Forelimb muscle (tissue), 1 donor: ENCODE results near the gene SUGP2. TPM values are rescaled to one million over a fixed set of nuclear protein-coding genes. Genes with fewer than 3 reads are reported as not detected.
"Not testable (repeated sequence)": the region's sequence is repeated elsewhere in the genome, so short reads cannot be mapped to it uniquely, and the experiment has no call there.

Experiments
- DNase-seq: peaks from one replicate; pipeline ENCODE4 v3.0.0-alpha.2; 2013; ENCODE audit warnings: low read depth
- polyA plus RNA-seq: library from polyadenylated mRNA; unstranded; fragments of 120-200 nt; gene quantifications from one replicate; pipeline ENCODE4 v1.2.1, GENCODE V29; 2013; ENCODE audit not compliant: insufficient read length

Gene SUGP2
- polyA plus RNA-seq, 1 donor, result 68.5 TPM

DNA sequence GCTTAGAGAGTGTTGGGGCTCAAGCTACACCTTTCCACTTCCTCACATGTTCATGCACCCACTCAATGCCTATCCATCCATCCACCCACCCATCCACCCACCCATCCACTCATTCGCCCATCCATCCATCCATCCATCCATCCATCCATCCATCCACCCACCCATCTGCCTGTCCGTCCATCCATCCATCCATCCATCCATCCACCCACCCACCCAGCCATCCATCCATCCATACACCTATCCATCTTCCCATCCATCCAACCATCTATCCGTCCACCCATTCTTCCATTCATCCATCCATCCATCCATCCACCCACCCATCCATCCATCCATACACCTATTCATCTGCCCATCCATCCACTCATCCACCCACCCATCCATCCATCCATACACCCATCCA lies 79.2 kb downstream of the SUGP2 start:
- DNase-seq, result no peak

DNA sequence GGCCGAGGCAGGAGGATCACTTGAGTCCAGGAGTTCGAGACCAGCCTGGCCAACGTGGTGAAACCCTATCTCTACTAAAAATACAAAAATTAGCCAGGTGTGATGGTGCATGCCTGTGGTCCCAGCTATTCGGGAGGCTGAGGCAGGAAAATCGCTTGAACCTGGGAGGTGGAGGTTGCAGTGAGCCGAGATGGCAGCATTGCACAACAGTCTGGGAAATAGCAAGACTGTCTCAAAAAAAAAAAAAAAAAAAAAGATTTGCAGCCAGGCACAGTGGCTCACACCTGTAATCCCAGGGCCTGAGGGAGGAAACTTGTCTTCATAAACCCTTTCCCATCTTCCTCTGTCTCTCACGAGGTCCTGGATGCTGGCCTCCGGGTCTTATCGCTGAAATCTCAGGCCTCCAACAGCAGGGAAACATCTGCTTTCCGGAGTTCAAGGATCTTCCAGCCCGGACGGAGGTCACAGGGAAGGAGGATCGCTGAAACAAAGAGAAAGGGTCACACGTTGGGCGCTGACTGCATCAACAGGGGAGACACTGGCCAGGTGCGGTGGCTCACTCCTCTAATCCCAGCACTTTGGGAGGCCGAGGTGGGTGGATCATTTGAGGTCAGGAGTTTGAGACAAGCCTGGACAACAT lies 80.8 kb downstream of the SUGP2 start:
- not testable (repeated sequence) for DNase-seq

DNA sequence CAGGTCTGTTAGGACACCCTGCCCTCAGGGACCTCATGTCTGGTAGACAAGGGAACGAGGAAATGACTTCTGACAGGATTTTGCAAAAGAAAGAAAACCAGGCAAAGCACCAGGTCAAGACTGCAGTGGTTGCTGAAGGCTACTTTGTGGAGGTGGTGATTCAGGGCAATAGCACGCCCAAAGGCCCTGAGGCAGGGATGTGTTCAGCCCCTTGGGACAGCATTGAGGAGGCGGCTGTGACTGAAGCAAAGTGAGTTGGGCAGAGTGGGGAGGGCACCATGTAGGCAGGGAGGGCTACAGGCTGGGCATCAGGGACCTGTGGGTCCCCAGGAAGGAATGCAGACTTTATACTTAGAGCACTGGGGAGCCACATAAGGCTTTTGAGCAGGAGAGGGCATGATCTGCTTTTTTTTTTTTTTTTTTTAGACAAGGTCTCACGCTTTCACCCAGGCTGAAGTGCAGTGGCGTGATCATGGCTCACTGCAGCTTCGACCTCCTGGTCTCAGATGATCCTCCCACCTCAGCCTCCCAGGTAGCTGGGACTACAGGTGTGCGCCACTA lies 81.5 kb downstream of the SUGP2 start:
- DNase-seq, result no peak

DNA sequence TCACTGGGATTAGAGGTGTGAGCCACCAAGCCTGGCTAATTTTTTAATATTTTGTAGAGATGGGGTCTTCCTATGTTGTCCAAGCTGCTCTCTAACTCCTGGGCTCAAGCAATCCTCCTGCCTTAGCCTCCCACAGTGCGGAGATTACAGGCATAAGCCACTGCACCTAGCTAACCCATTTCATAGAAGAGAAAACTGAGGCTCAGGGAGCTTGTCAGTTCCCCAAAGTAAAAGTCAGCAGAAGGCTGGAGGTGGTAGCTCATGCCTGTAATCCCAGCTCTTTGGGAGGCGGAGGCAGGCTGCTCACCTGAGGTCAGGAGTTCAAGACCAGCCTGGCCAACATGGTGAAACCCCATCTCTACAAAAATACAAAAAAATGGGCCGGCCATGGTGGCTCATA lies 83.5 kb downstream of the SUGP2 start:
- no peak for DNase-seq

DNA sequence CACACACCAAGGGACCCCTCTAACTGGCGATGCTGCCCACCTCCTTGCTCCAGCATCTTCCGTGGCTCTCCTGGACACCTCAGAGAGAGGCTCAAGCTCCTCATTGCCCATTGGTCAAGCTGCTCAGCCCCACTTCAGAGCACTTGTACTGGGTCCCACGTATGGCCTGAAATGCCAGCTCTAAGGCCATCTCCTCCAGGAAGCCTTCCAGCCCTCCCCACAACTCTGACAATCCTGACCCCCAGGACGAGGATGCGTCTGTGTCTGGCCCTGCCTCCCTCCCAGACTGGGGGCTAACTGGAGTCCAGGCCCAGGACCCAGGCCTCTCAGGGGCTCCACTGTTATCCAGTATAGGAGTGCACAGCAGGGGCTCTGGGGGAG lies 84.4 kb downstream of the SUGP2 start:
- DNase-seq, result no peak

DNA sequence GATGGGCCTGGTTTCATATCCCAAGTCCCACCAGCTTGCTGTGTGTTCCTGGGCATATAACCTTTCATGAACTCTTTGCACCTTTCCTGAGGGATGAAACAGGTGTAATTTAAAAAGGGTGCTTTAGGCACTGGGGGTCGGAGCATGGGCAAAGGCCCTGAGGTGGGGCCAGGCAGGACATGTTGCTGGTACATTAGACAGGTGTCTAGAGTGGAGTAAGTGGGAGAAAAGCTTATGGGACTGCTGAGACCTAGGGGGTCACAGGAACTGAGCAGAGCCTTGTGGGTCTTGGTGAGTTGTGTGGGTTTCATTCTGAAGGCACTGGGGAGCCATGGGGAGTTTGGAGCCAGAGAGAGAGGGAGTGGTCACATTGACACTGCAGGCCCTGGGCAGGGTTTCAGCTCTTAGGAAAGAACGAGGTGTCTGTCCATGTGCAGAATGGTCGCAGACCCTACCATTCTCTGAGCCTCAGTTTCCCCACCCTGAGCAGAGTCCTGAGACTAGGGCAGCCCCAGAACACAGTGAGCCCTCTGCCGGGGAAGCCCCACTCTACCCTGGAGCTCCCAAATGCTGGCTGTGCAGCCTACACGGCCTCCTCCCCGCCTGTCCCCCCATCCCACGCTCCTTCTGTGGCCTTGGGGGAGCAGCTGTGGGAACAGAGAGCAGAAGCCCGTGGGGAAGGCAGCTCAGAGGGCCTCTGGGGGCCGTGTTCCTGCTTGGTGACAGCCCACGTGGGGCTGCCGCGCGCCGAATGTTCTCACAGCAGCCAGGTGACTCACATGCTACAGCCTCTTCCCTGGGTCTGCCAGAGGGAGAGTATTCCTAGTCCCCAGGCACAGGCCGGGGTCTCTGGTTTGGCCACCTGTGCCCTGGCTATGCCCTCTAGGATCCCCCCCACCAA lies 85.0 kb downstream of the SUGP2 start:
- no peak for DNase-seq

DNA sequence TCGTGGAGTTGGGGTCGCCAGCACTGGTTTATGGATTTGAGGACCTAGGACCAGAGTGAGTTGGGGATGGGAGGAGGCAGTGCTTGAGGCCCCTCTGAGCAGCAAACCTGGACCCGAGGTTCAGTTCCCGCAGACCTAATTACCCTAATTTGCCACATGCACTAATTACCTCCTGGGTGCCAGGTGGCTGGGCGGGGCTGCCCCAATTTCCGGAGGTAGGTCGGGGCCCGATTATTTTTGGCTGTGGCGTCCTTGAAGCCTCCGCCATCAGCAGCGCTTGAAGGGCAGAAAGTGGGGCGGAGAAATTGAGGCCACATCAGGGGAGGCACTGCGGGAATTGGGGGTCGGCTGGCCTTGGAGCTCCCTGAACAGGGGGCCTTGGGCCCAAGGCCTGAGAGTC lies 86.4 kb downstream of the SUGP2 start:
- no peak for DNase-seq

DNA sequence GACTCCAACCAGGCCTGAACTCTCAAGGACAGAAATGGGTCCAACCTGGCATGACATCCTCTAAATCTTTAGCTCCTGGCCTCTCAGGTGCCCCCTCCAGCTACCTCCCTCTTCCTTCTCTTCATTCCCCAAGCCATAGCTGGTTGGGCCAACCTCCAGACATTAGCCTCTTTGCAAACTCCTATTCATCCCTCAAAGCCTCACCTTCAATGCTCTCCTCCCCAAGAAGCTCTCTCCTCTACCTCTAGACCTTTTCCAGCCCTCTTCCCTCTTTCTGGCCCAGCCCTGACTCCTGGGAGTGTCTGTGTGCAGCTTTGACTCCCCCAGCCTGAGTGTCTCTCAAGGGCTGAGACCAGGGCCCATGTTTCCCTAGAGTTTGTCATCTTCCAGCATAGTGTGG lies 87.0 kb downstream of the SUGP2 start:
- no peak for DNase-seq

DNA sequence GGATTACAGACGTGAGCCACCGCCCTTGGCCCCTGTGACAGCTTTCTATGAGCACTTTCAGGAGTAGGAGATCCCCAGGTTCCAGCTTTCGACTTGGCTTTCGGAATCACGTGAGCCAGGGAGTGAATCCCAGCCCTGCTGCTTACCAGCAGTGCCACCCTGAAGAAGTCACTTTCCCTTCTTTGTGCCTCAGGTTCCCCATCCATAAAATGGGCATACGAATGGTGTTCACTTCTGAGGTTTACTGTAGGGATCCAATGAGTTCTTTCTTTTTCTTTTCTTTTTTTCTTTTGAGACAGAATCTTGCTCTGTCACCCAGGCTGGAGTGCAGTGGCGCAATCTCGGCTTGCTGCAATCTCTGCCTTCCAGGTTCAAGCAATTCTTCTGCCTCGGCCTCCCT lies 88.0 kb downstream of the SUGP2 start:
- DNase-seq, result no peak

DNA sequence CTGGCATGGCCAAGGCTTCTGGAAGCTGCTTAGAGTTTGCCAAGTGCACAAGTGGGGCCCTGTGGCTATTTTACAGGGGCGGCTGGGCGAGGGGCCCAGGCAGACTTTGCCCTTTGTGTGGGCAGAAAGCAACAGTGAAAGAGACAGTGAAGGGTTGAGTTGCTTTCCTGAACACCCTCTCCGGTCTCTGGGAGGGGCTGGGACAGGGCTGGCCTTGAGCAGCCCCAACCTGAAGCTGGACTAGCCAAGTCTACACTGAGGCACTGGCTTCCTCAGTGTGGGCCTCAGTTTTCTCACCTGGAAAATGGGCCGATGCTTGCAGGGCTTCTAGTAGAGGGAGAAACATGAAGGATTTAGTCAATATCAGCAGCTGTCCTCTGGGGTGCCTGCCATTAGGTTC lies 89.9 kb downstream of the SUGP2 start:
- DNase-seq, result no peak

DNA sequence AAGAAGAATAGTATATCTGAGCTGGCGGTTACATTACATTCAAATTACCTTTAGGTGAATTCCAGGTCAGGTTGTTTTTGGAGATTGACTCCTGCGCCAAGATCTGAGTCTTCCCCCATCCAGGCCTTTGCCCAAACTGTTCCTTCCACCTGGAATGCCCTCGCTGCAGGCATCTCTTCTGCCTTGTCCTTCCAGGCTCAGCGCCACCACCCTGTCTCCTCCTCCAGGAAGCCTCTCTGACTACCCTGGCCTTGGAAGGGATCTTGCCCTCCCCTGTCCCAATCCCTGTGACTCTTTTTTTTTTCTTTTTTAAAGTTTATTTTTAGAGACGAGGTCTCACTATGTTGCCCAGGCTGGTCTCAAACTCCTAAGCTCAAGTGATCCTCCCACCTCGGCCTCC lies 90.6 kb downstream of the SUGP2 start:
- no peak for DNase-seq

DNA sequence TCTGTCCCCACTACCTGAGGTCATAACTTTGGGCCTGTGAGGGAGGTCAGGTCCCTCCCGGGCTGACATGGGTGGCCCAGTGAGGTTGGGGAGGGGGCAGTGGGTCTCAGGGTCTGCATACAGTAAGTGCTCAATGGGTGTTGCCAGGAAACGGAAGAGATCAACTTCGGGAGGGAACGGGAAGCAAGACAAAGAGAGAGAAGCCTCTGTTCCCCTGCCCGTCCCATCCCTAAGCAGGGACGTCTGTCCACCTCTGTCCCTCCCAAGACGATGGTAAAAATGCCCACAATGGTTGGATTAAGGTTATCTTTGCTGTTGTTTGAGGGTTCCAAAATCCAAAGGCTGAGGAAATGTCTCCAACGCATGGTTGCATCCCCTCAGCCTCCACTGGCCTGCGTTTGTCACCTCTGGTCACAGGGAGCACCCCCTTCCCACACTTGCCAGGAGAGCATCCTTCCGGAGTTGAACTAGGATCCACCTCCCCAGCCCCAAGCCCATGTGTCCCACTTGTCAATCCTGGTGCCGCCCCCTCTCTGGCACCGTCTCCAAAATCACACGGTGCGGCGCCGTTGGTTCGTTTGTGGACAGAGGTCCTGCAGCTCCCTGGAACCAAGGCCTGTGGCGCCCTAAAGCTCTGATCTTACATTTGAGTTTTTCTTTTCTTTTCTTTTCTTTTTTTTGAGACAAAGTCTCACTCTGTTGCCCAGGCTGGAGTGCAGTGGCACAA lies 91.5 kb downstream of the SUGP2 start:
- DNase-seq, result no peak

Other genes with a start within 250 kb of the SUGP2 start
- 4.0 TPM for gene COMP, start 242.2 kb downstream of the SUGP2 start, polyA plus RNA-seq
- 34.1 TPM for gene UPF1, start 201.6 kb downstream of the SUGP2 start, polyA plus RNA-seq
- 40.8 TPM for gene CERS1, start 137.4 kb downstream of the SUGP2 start, polyA plus RNA-seq
- gene COPE, start 114.1 kb downstream of the SUGP2 start, polyA plus RNA-seq, result 74.9 TPM
- 36.0 TPM for gene DDX49, start 113.8 kb downstream of the SUGP2 start, polyA plus RNA-seq
- 66.7 TPM for gene HOMER3, start 92.3 kb downstream of the SUGP2 start, polyA plus RNA-seq
- gene ARMC6, start 86 bp upstream of the SUGP2 start, polyA plus RNA-seq, result 26.0 TPM
- 12.0 TPM for gene SLC25A42, start 30.5 kb upstream of the SUGP2 start, polyA plus RNA-seq
- 30.8 TPM for gene TMEM161A, start 105.0 kb upstream of the SUGP2 start, polyA plus RNA-seq
- 2.2 TPM for gene MEF2B, start 136.7 kb upstream of the SUGP2 start, polyA plus RNA-seq
- gene BORCS8, start 158.6 kb upstream of the SUGP2 start, polyA plus RNA-seq, result 12.0 TPM
- gene RFXANK, start 158.7 kb upstream of the SUGP2 start, polyA plus RNA-seq, result 66.5 TPM
- gene NR2C2AP, start 169.9 kb upstream of the SUGP2 start, polyA plus RNA-seq, result 7.7 TPM
- gene NCAN, start 178.4 kb upstream of the SUGP2 start, polyA plus RNA-seq, result 0.16 TPM
- 2.0 TPM for gene TM6SF2, start 239.8 kb upstream of the SUGP2 start, polyA plus RNA-seq